GM23338 (cell line): Measurements from ENCODE around the gene RUNX1. TPM values are rescaled to one million over a fixed set of nuclear protein-coding genes. Genes with fewer than 3 reads are reported as not detected.

Source experiments
- ATAC-seq: fragments of 200-7000 bp; cut with Tn5 transposase; 3 replicates; pipeline ENCODE4 v1.9.1; 2020
- DNase-seq: peaks from one replicate; pipeline ENCODE4 v3.0.0-alpha.2; 2015; ENCODE audit warnings: low spot score
- H2AFZ ChIP-seq: fragments of 200-600 bp; sonication (generic); 2 replicates; pipeline ENCODE4 v1.8.0; 2016; ENCODE audit warnings: antibody characterized with exemption, mild to moderate bottlenecking, moderate library complexity
- H3F3A ChIP-seq: fragments of 200-600 bp; sonication (generic); replicated peaks from 2 replicates; pipeline ENCODE4 v1.8.0; 2017; ENCODE audit warnings: antibody characterized with exemption, mixed run types, low read depth
- H3K27ac ChIP-seq: fragments of 200-600 bp; sonication (generic); 2 replicates; pipeline ENCODE4 v1.6.1; 2016; ENCODE audit warnings: low read depth
- H3K27me3 ChIP-seq: fragments of 200-600 bp; sonication (generic); 2 replicates; pipeline ENCODE4 v1.8.0; 2016; ENCODE audit warnings: mild to moderate bottlenecking, mixed run types, moderate library complexity; ENCODE audit not compliant: insufficient read depth
- H3K36me3 ChIP-seq: fragments of 200-600 bp; sonication (generic); 2 replicates; pipeline ENCODE4 v1.8.0; 2016; ENCODE audit warnings: mild to moderate bottlenecking; ENCODE audit not compliant: insufficient read depth
- H3K4me1 ChIP-seq: fragments of 200-600 bp; sonication (generic); 2 replicates; pipeline ENCODE4 v1.8.0; 2016; ENCODE audit warnings: mild to moderate bottlenecking, moderate library complexity; ENCODE audit not compliant: insufficient read depth
- H3K4me2 ChIP-seq: fragments of 200-600 bp; sonication (generic); 2 replicates; pipeline ENCODE4 v1.7.1; 2017; ENCODE audit warnings: mixed run types
- H3K4me3 ChIP-seq: fragments of 200-600 bp; sonication (generic); 2 replicates; pipeline ENCODE4 v1.6.1; 2016; ENCODE audit warnings: mixed run types
- H3K79me2 ChIP-seq: fragments of 200-600 bp; sonication (generic); replicated peaks from 2 replicates; pipeline ENCODE4 v1.8.0; 2017; ENCODE audit warnings: mild to moderate bottlenecking; ENCODE audit not compliant: insufficient read depth
- H3K9me2 ChIP-seq: fragments of 200-600 bp; sonication (generic); 2 replicates; pipeline ENCODE4 v1.8.0; 2017; ENCODE audit not compliant: insufficient read depth
- H4K20me1 ChIP-seq: fragments of 200-600 bp; sonication (generic); replicated peaks from 2 replicates; pipeline ENCODE4 v1.8.0; 2017; ENCODE audit warnings: mild to moderate bottlenecking; ENCODE audit not compliant: insufficient read depth
- H3K27ac Mint-ChIP-seq: 2 replicates; pipeline ENCODE4 v1.8.0; 2020; ENCODE audit warnings: inconsistent platforms, mild to moderate bottlenecking, moderate library complexity, mixed read lengths
- H3K27me3 Mint-ChIP-seq: 3 replicates; pipeline ENCODE4 v1.8.0; 2022; ENCODE audit warnings: low read depth, mild to moderate bottlenecking, moderate library complexity, mixed read lengths, inconsistent platforms; ENCODE audit not compliant: insufficient read depth, poor library complexity
- H3K36me3 Mint-ChIP-seq: 3 replicates; pipeline ENCODE4 v1.8.0; 2021; ENCODE audit warnings: low read depth, mild to moderate bottlenecking, inconsistent platforms, moderate library complexity, mixed read lengths
- H3K4me1 Mint-ChIP-seq: 3 replicates; pipeline ENCODE4 v1.8.0; 2020; ENCODE audit warnings: mild to moderate bottlenecking, inconsistent platforms, mixed read lengths
- H3K4me3 Mint-ChIP-seq: 3 replicates; pipeline ENCODE4 v1.8.0; 2021; ENCODE audit warnings: moderate library complexity, mild to moderate bottlenecking, inconsistent platforms, mixed read lengths
- H3K9me3 Mint-ChIP-seq: 3 replicates; pipeline ENCODE4 v1.8.0; 2020; ENCODE audit warnings: moderate library complexity, mild to moderate bottlenecking, inconsistent platforms, mixed read lengths
- ETS1 ChIP-seq: IDR thresholded peaks from 2 replicates; pipeline ENCODE4 v1.6.1; 2016; ENCODE audit warnings: antibody characterized with exemption
- NANOG ChIP-seq: IDR thresholded peaks from 2 replicates; pipeline ENCODE4 v1.6.1; 2016; ENCODE audit warnings: antibody characterized with exemption, borderline replicate concordance
- POLR2AphosphoS5 ChIP-seq: IDR thresholded peaks from 2 replicates; pipeline ENCODE4 v1.6.1; 2016; ENCODE audit warnings: antibody characterized with exemption, low read depth
- REST ChIP-seq: IDR thresholded peaks from one replicate; pipeline ENCODE4 v1.6.1; 2018; ENCODE audit warnings: antibody characterized with exemption; ENCODE audit not compliant: unreplicated experiment
- ZNF331 ChIP-seq: fragments of 250-450 bp; sonication (Bioruptor Pico); IDR thresholded peaks from 2 replicates; pipeline ENCODE4 v1.5.0; 2020; ENCODE audit warnings: low read depth, mild to moderate bottlenecking, moderate library complexity
- ZNF462 ChIP-seq: fragments of 250-450 bp; sonication (Bioruptor Pico); IDR thresholded peaks from 2 replicates; pipeline ENCODE4 v1.5.0; 2020; ENCODE audit warnings: mild to moderate bottlenecking, moderate library complexity
- polyA plus RNA-seq: library from polyadenylated mRNA; unstranded; fragments of >200 nt; fragmentation: Nextera tagmentation; extraction: Ambion mirVana; gene quantifications from 2 replicates; pipeline ENCODE4 v1.2.1, GENCODE V29; 2016
- total RNA-seq: library from RNA; depleted of rRNA; stranded (reverse); fragments of >200 nt; shearing (Covaris generic); gene quantifications from 2 replicates; pipeline ENCODE4 v1.2.3, GENCODE V29; 2014

The RUNX1 gene
- total and polyA plus RNA-seq, 2 experiments from 2014 or later, result 0.29 to 1.1 TPM

- TF ChIP-seq REST, result no peak
Measured at GRCh38 chr21:35066824-35067223, 17.7 kb upstream of the RUNX1 start (continued).

- Mint-ChIP-seq H3K27ac (peak overlapping the region; percentile 54), H3K9me3 (no peaks in the 10 kb centered on the region), H3K4me1 (peaks cover 2% of the 10 kb centered on the region; the same call in 2 of the 3 replicates), H3K36me3 (no peaks in the 10 kb centered on the region), H3K27me3 (no peaks in the 10 kb centered on the region), H3K4me3 (no peak overlapping the region)
- H3K4me2 ChIP-seq, result no peak overlapping the region
- no peaks in the 10 kb centered on the region for H3K27me3 ChIP-seq
- no peak overlapping the region for H3K27ac ChIP-seq
- H3F3A ChIP-seq, result no peaks in the 10 kb centered on the region
- no peaks in the 10 kb centered on the region for H3K36me3 ChIP-seq
- no peak for ATAC-seq
- no peaks in the 10 kb centered on the region for H4K20me1 ChIP-seq
- no peak overlapping the region for H2AFZ ChIP-seq
- H3K9me2 ChIP-seq, result no peaks in the 10 kb centered on the region
- H3K4me1 ChIP-seq, result no peaks in the 10 kb centered on the region; the same call in 1 of the 2 replicates
- no peak overlapping the region for H3K4me3 ChIP-seq
- H3K79me2 ChIP-seq, result no peaks in the 10 kb centered on the region
- TF ChIP-seq POLR2AphosphoS5, result no peak
- TF ChIP-seq ETS1, result no peak
- TF ChIP-seq ZNF331 (CRISPR knock-in tag), result no peak
- TF ChIP-seq ZNF462 (CRISPR knock-in tag), result no peak
- TF ChIP-seq NANOG, result no peak
- no peak for DNase-seq
Measured at GRCh38 chr21:35063428-35064172, 14.5 kb upstream of the RUNX1 start.
